Kidney epithelial cell (primary cell): ENCODE results near the gene IGLL5. TPM values are rescaled to one million over a fixed set of nuclear protein-coding genes. Genes with fewer than 3 reads are reported as not detected.

ENCODE experiments used
- DNase-seq: peaks from one replicate; pipeline ENCODE4 v3.0.0-alpha.2; 2010; ENCODE audit warnings: low read depth
- H3K27me3 ChIP-seq: 2 replicates; pipeline ENCODE4 v1.6.0; 2011; ENCODE audit warnings: low read length; ENCODE audit not compliant: control insufficient read depth, insufficient read depth
- H3K36me3 ChIP-seq: 2 replicates; pipeline ENCODE4 v1.5.1; 2011; ENCODE audit warnings: low read length; ENCODE audit not compliant: control insufficient read depth, insufficient read depth
- H3K4me3 ChIP-seq: 2 replicates; pipeline ENCODE4 v1.5.1; 2011; ENCODE audit warnings: low read depth, mild to moderate bottlenecking, control low read depth, low read length
- CTCF ChIP-seq: IDR thresholded peaks from 2 replicates; pipeline ENCODE4 v1.5.1; 2011; ENCODE audit warnings: mild to moderate bottlenecking, moderate library complexity, low read length, control low read depth, inconsistent platforms; ENCODE audit not compliant: insufficient read depth, poor library complexity, severe bottlenecking
- total RNA-seq: library from RNA; depleted of rRNA; stranded (reverse); fragments of >200 nt; gene quantifications from 2 replicates; pipeline ENCODE4 v1.2.3, GENCODE V29; 2015

IGLL5 gene
- total RNA-seq, 1 donor from 2014 or later, result not detected

GRCh38 chr22:22942511-22943329 is 55.1 kb downstream of the IGLL5 start:
- DNase-seq, result no peak
- peak; percentile 63 for TF ChIP-seq CTCF

GRCh38 chr22:22943521-22944267 is 56.1 kb downstream of the IGLL5 start:
- no peak for TF ChIP-seq CTCF
- DNase-seq, result no peak
- peaks cover 3% of the 10 kb centered on the region for H3K27me3 ChIP-seq
- H3K4me3 ChIP-seq, result no peak overlapping the region
- H3K36me3 ChIP-seq, result no peaks in the 10 kb centered on the region

More at GRCh38 chr22:22942511-22943329, 55.1 kb downstream of the IGLL5 start:
- no peaks in the 10 kb centered on the region for H3K36me3 ChIP-seq
- no peak overlapping the region for H3K4me3 ChIP-seq
- peaks cover 3% of the 10 kb centered on the region for H3K27me3 ChIP-seq

- Histone ChIP-seq H3K36me3 (no peaks in the 10 kb centered on the region), H3K4me3 (no peak overlapping the region), H3K27me3 (no peaks in the 10 kb centered on the region)
- DNase-seq, result no peak
- no peak for TF ChIP-seq CTCF
Observed at GRCh38 chr22:22944268-22944985, 56.8 kb downstream of the IGLL5 start.

GRCh38 chr22:22945195-22945594 is 57.6 kb downstream of the IGLL5 start:
- H3K4me3 ChIP-seq, result no peak overlapping the region
- no peaks in the 10 kb centered on the region for H3K36me3 ChIP-seq
- no peaks in the 10 kb centered on the region for H3K27me3 ChIP-seq
- no peak for DNase-seq
- no peak for TF ChIP-seq CTCF

Other genes with a start within 250 kb of the IGLL5 start
- gene GGTLC2, start 243.2 kb upstream of the IGLL5 start, total RNA-seq, result not detected in 2 replicates
- gene GNAZ, start 182.7 kb downstream of the IGLL5 start, total RNA-seq, result 8.0 and 9.2 TPM in 2 replicates